Subcutaneous adipose tissue (tissue), 4 donors: ENCODE results near the gene PLCXD1. TPM values are rescaled to one million over a fixed set of nuclear protein-coding genes. Genes with fewer than 3 reads are reported as not detected.

Experiments
- CTCF ChIP-seq: fragments of 450-650 bp; IDR thresholded peaks from one replicate; pipeline ENCODE4 v1.5.1; 2016; ENCODE audit warnings: low read depth, mild to moderate bottlenecking, control low read depth, antibody characterized with exemption, moderate library complexity
- total RNA-seq, 4 donors: library from RNA; depleted of rRNA; stranded (reverse); fragments of >200 nt; gene quantifications; one replicate each; pipeline ENCODE4 v1.1.0, GENCODE V29; 2016

The PLCXD1 gene
- total RNA-seq, 4 donors from 2014 or later, result 6.6 to 84.2 (median 11.3) TPM

GRCh38 chrX:331151-331824 is 50.1 kb downstream of the PLCXD1 start:
- TF ChIP-seq CTCF, result no peak

GRCh38 chrX:331825-332495 is 50.8 kb downstream of the PLCXD1 start:
- TF ChIP-seq CTCF, result no peak

GRCh38 chrX:332496-332860 is 51.3 kb downstream of the PLCXD1 start:
- no peak for TF ChIP-seq CTCF

- no peak for TF ChIP-seq CTCF
These were observed 51.9 kb downstream of the PLCXD1 start for GRCh38 chrX:332916-333610.

- no peak for TF ChIP-seq CTCF
These were observed 52.6 kb downstream of the PLCXD1 start for GRCh38 chrX:333611-334311.

GRCh38 chrX:334331-334891 is 53.2 kb downstream of the PLCXD1 start:
- TF ChIP-seq CTCF, result no peak
